ENCODE data around the gene FAM169A. TPM values are rescaled to one million over a fixed set of nuclear protein-coding genes. Genes with fewer than 3 reads are reported as not detected.
"Not testable (repeated sequence)": the region's sequence is repeated elsewhere in the genome, so short reads cannot be mapped to it uniquely, and the experiment has no call there.

Gene FAM169A
- total RNA-seq, 1 donor from 2014 or later = 2.6 TPM

GRCh38 chr5:74801941-74802340 lies 64.2 kb downstream of the FAM169A start:
- H3K4me1 Mint-ChIP-seq = no peaks in the 10 kb centered on the region
- no peak for DNase-seq
- H3K36me3 Mint-ChIP-seq (ENCODE audit: low read depth) = no peaks in the 10 kb centered on the region
- H3K27ac Mint-ChIP-seq = no peak overlapping the region
- no peaks in the 10 kb centered on the region for H3K27me3 Mint-ChIP-seq
- no peak overlapping the region for H3K4me3 Mint-ChIP-seq
- intact Hi-C loops (cut with micrococcal nuclease) = no loop called here
- no peaks in the 10 kb centered on the region for H3K9me3 Mint-ChIP-seq

GRCh38 chr5:74801197-74801596 lies 65.0 kb downstream of the FAM169A start:
- DNase-seq = no peak
- Mint-ChIP-seq H3K36me3 (ENCODE audit: low read depth) (no peaks in the 10 kb centered on the region), H3K4me1 (no peaks in the 10 kb centered on the region), H3K9me3 (no peaks in the 10 kb centered on the region), H3K4me3 (no peak overlapping the region), H3K27ac (no peak overlapping the region), H3K27me3 (no peaks in the 10 kb centered on the region)
- intact Hi-C loops (cut with micrococcal nuclease) = no loop called here

GRCh38 chr5:74798977-74799911 lies 66.9 kb downstream of the FAM169A start:
- Mint-ChIP-seq H3K4me3 (no peak overlapping the region), H3K27ac (no peak overlapping the region), H3K9me3 (no peaks in the 10 kb centered on the region), H3K4me1 (no peaks in the 10 kb centered on the region), H3K36me3 (ENCODE audit: low read depth) (no peaks in the 10 kb centered on the region), H3K27me3 (no peaks in the 10 kb centered on the region)
- DNase-seq = no peak
- intact Hi-C loops (cut with micrococcal nuclease) = no loop called here

DNA sequence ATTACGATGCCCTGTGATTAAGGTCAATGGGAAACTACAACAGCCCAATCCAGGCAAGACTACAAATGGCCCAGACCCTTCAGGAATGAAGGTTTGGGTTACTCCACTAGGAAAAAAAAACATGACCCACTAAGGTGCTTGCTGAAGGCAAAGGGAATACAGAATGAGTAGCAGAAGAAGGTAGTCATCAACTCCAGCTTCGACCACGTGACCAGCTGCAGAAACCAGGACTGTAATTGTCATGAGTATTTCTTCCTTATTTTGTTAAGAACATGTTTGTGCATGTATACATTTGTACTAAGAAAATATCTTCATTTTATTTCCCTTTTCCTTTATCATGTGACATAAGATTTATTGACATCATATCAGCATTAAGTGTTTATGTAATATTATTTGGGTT lies 74.5 kb downstream of the FAM169A start:
- DNase-seq; H3K27ac Mint-ChIP-seq; H3K9me3 Mint-ChIP-seq; intact Hi-C loops (cut with micrococcal nuclease); H3K27me3 Mint-ChIP-seq; H3K4me1 Mint-ChIP-seq; H3K4me3 Mint-ChIP-seq; H3K36me3 Mint-ChIP-seq (ENCODE audit: low read depth): not testable (repeated sequence)

DNA sequence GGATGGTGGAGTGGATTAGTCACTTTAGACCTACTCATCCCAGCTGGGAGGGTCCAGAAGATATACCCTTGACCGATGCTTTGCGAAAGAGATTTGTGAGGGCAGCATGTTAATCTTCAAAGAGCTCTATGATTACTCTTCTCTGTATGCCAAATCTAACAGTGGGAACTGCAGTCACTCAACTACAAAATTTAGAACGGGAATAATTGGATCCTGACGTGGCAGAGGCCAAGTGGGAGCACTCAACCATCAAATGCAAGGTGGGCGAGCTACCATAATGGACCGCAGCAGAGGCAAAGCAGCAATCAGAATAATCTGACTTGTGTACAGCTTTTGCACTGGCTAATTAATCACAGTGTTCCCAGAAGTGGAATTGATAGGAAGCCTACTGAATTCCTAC lies 78.8 kb downstream of the FAM169A start:
- intact Hi-C loops (cut with micrococcal nuclease) = no loop called here
- Mint-ChIP-seq H3K4me3 (no peak overlapping the region), H3K9me3 (no peaks in the 10 kb centered on the region), H3K4me1 (no peaks in the 10 kb centered on the region), H3K36me3 (ENCODE audit: low read depth) (no peaks in the 10 kb centered on the region), H3K27ac (no peak overlapping the region), H3K27me3 (no peaks in the 10 kb centered on the region)
- DNase-seq = no peak

GRCh38 chr5:74786851-74787250 lies 79.3 kb downstream of the FAM169A start:
- no peak overlapping the region for H3K27ac Mint-ChIP-seq
- no peaks in the 10 kb centered on the region for H3K27me3 Mint-ChIP-seq
- intact Hi-C loops (cut with micrococcal nuclease) = no loop called here
- H3K4me1 Mint-ChIP-seq = no peaks in the 10 kb centered on the region
- H3K36me3 Mint-ChIP-seq (ENCODE audit: low read depth) = no peaks in the 10 kb centered on the region
- no peaks in the 10 kb centered on the region for H3K9me3 Mint-ChIP-seq
- H3K4me3 Mint-ChIP-seq = no peak overlapping the region
- DNase-seq = no peak

GRCh38 chr5:74778609-74779008 lies 87.6 kb downstream of the FAM169A start:
- no peak overlapping the region for H3K4me3 Mint-ChIP-seq
- H3K27me3 Mint-ChIP-seq = no peaks in the 10 kb centered on the region
- no peaks in the 10 kb centered on the region for H3K4me1 Mint-ChIP-seq
- DNase-seq = no peak
- H3K9me3 Mint-ChIP-seq = no peaks in the 10 kb centered on the region
- H3K27ac Mint-ChIP-seq = no peak overlapping the region
- peaks cover 18% of the 10 kb centered on the region for H3K36me3 Mint-ChIP-seq (ENCODE audit: low read depth)
- intact Hi-C loops (cut with micrococcal nuclease) = no loop called here

DNA sequence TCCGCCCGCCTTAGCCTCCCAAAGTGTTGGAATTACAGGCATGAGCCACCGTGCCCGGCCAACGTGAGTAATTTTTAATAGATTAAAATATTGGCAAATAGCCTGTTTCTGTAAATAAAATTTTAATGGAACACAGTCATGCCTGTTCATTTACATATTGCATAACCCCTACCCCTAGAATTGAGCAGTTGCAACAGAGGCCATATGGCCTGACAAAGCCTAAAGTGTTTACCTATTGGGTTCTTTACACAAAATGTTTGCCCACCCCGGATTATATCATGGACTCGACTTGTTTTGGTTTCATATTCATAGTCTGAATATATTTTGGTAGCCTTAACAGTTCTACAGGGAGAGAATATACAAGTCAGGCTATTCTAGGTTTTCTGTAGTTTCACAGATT lies 93.8 kb downstream of the FAM169A start:
- DNase-seq = peak; percentile 47
- intact Hi-C loops (cut with micrococcal nuclease) = no loop called here
- Mint-ChIP-seq H3K4me3 (no peak overlapping the region), H3K9me3 (no peaks in the 10 kb centered on the region), H3K4me1 (peaks cover 11% of the 10 kb centered on the region), H3K27me3 (no peaks in the 10 kb centered on the region), H3K27ac (no peak overlapping the region), H3K36me3 (ENCODE audit: low read depth) (peaks cover 44% of the 10 kb centered on the region)

DNA sequence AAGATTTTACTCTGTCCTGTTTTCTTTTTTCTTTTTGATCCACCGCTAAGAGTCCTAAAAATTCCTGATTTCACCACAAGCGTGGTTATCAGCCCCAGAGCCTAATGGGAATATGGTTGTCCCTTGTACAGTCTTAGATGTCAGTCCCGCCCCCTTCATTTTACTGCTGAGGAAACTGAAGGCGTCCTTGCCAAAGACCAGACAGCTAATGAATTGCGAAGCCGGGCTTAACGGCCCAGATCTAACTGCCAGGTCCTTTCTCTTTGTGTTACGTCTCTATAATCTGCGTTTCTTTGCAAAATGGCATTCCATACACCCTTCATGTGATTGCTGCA lies 98.6 kb downstream of the FAM169A start:
- H3K27me3 Mint-ChIP-seq = no peaks in the 10 kb centered on the region
- no peaks in the 10 kb centered on the region for H3K9me3 Mint-ChIP-seq
- H3K4me1 Mint-ChIP-seq = peaks cover 21% of the 10 kb centered on the region
- no peak for DNase-seq
- intact Hi-C loops (cut with micrococcal nuclease) = loop anchor here (1.0 to 10.0 kb wide), 8 partner anchors 80 to 1637 kb away; partner anchors contain the start of genes ANKRA2, BTF3, FAM169A and GCNT4
- H3K36me3 Mint-ChIP-seq (ENCODE audit: low read depth) = peaks cover 32% of the 10 kb centered on the region
- H3K4me3 Mint-ChIP-seq = peak overlapping the region; percentile 99
- H3K27ac Mint-ChIP-seq = peak overlapping the region; percentile 98

- Mint-ChIP-seq H3K27ac (peak within 1 kb of the TSS; percentile 98), H3K27me3 (no peaks in the 10 kb centered on the region), H3K4me3 (peak within 1 kb of the TSS; percentile 99), H3K36me3 (ENCODE audit: low read depth) (peaks cover 33% of the 10 kb centered on the region), H3K9me3 (no peaks in the 10 kb centered on the region), H3K4me1 (peaks cover 25% of the 10 kb centered on the region)
- intact Hi-C loops (cut with micrococcal nuclease) = loop anchor here (1.0 to 10.0 kb wide), 9 partner anchors 80 to 1638 kb away; partner anchors contain the start of genes ANKRA2, BTF3, FAM169A and GCNT4
- peak; percentile 98 for DNase-seq
Observed at GRCh38 chr5:74766849-74767578, 99.2 kb downstream of the FAM169A start, which contains the start of the genes GFM2 and NSA2. GFM2 (minus strand) TSS chr5:74767117; CDS start chr5:74763742, 3,375 bp downstream. NSA2 (plus strand) TSS chr5:74767249; CDS start chr5:74767361, 112 bp downstream.

- Mint-ChIP-seq H3K9me3 (no peaks in the 10 kb centered on the region), H3K27ac (peak overlapping the region; percentile 98), H3K36me3 (ENCODE audit: low read depth) (peaks cover 35% of the 10 kb centered on the region), H3K4me1 (peaks cover 25% of the 10 kb centered on the region), H3K27me3 (no peaks in the 10 kb centered on the region), H3K4me3 (peak overlapping the region; percentile 99)
- DNase-seq = peak; percentile 75
- intact Hi-C loops (cut with micrococcal nuclease) = loop anchor here (1.0 to 10.0 kb wide), 8 partner anchors 79 to 1638 kb away; partner anchors contain the start of genes ANKRA2, BTF3, GCNT4 and HEXB
Observed at GRCh38 chr5:74766418-74766848, 99.8 kb downstream of the FAM169A start.

DNA sequence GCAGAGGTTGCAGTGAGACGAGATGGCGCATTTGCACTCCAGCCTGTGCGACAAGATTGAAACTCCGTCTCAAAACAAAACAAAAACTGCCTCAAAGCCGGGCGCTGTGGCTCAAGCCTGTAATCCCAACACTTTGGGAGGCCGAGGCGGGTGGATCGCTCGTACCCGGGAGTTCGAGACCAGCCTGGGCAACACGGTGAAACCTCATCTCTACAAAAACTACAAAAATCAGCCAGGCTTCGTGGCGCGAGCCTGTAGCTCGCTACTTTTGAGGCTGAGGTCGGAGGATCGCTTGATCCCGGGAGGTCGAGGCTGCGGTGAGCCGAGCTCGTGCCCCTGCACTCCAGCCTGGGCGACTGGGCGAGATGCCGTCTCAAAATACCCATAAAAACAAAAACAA lies 100.3 kb downstream of the FAM169A start:
- intact Hi-C loops (cut with micrococcal nuclease) = loop anchor here (1.0 to 10.0 kb wide), 8 partner anchors 79 to 1639 kb away; partner anchors contain the start of genes ANKRA2, BTF3, GCNT4 and HEXB
- no peaks in the 10 kb centered on the region for H3K27me3 Mint-ChIP-seq
- peaks cover 33% of the 10 kb centered on the region for H3K36me3 Mint-ChIP-seq (ENCODE audit: low read depth)
- H3K27ac Mint-ChIP-seq = peak overlapping the region; percentile 98
- H3K4me1 Mint-ChIP-seq = peaks cover 27% of the 10 kb centered on the region
- H3K9me3 Mint-ChIP-seq = no peaks in the 10 kb centered on the region
- DNase-seq = no peak
- peak overlapping the region; percentile 99 for H3K4me3 Mint-ChIP-seq

- Mint-ChIP-seq H3K27me3 (no peaks in the 10 kb centered on the region), H3K4me3 (peak overlapping the region; percentile 99), H3K36me3 (ENCODE audit: low read depth) (peaks cover 30% of the 10 kb centered on the region), H3K9me3 (no peaks in the 10 kb centered on the region), H3K27ac (peak overlapping the region; percentile 66), H3K4me1 (peaks cover 24% of the 10 kb centered on the region)
- intact Hi-C loops (cut with micrococcal nuclease) = loop anchor here (5.0 to 10.0 kb wide), 5 partner anchors 78 to 1640 kb away; partner anchors contain the start of genes ANKRA2, BTF3, HEXB and IQGAP2
- no peak for DNase-seq
Observed at GRCh38 chr5:74765201-74765600, 101.0 kb downstream of the FAM169A start.
